AG09309 (cell line): ENCODE results near the gene WSB1.

ENCODE experiments used
- DNase-seq: peaks from one replicate; pipeline ENCODE4 v3.0.0-alpha.2; 2010; ENCODE audit warnings: low read depth
- H3K4me3 ChIP-seq: 2 replicates; pipeline ENCODE4 v1.5.1; 2011; ENCODE audit warnings: mild to moderate bottlenecking, low read depth, low read length, moderate library complexity; ENCODE audit not compliant: control insufficient read depth
- CTCF ChIP-seq: IDR thresholded peaks from 2 replicates; pipeline ENCODE4 v1.5.1; 2011; ENCODE audit warnings: mild to moderate bottlenecking, low read depth, low read length, inconsistent platforms; ENCODE audit not compliant: insufficient read depth, control insufficient read depth; ENCODE audit errors: missing control alignments

WSB1 gene

GRCh38 chr17:27310565-27311110, 16.7 kb downstream of the WSB1 start:
- no peak overlapping the region for H3K4me3 ChIP-seq
- no peak for DNase-seq
- no peak for TF ChIP-seq CTCF

GRCh38 chr17:27313301-27313700, 19.4 kb downstream of the WSB1 start:
- DNase-seq, result no peak
- no peak overlapping the region for H3K4me3 ChIP-seq
- no peak for TF ChIP-seq CTCF

- no peak overlapping the region for H3K4me3 ChIP-seq
- DNase-seq, result peak; percentile 88
- no peak for TF ChIP-seq CTCF
These were observed 21.4 kb downstream of the WSB1 start for GRCh38 chr17:27315322-27315721.

GRCh38 chr17:27315796-27316465, 22.0 kb downstream of the WSB1 start:
- no peak for TF ChIP-seq CTCF
- no peak for DNase-seq
- H3K4me3 ChIP-seq, result no peak overlapping the region

GRCh38 chr17:27318228-27318627, 24.3 kb downstream of the WSB1 start:
- no peak for TF ChIP-seq CTCF
- no peak overlapping the region for H3K4me3 ChIP-seq
- DNase-seq, result no peak

- no peak overlapping the region for H3K4me3 ChIP-seq
- no peak for TF ChIP-seq CTCF
- DNase-seq, result no peak
These were observed 24.7 kb downstream of the WSB1 start for GRCh38 chr17:27318633-27319032.
